CD4-positive, alpha-beta T cell (primary cell): ENCODE results near the gene DCUN1D2. TPM values are rescaled to one million over a fixed set of nuclear protein-coding genes. Genes with fewer than 3 reads are reported as not detected.
"Not testable (repeated sequence)": the region's sequence is repeated elsewhere in the genome, so short reads cannot be mapped to it uniquely, and the experiment has no call there.

Experiments used
- ATAC-seq: fragments of 200-7000 bp; cut with Tn5 transposase; one replicate; pipeline ENCODE4 v1.10.0; 2022; ENCODE audit warnings: mild to moderate bottlenecking; ENCODE audit not compliant: poor library complexity
- CTCF ChIA-PET: fragments of 350-600 bp; sonication (Branson Sonifier 250); formaldehyde crosslinking; loops from one replicate; lab custom pipeline; 2021; ENCODE audit warnings: antibody characterized with exemption, inconsistent platforms; lab: Charles Lee
- POLR2A ChIA-PET: fragments of 350-600 bp; sonication (Branson Sonifier 250); formaldehyde crosslinking; loops from one replicate; lab custom pipeline; 2021; ENCODE audit warnings: antibody characterized with exemption, inconsistent platforms; lab: Charles Lee
- DNase-seq, 14 experiments: peaks; one replicate each; pipeline ENCODE4 v3.0.0-alpha.2; 2013 to 2020; ENCODE audit warnings: mixed read lengths in 2 of 14
- H3K27ac ChIP-seq, 2 donors: one replicate each; pipeline versions ENCODE4 v1.5.1 to v1.7.0; 2013; ENCODE audit warnings: low read length in 2 of 2, low read depth in 1 of 2, mild to moderate bottlenecking in 1 of 2
- H3K27me3 ChIP-seq, 2 experiments: 1 replicate in 1 of 2; 2 replicates in 1 of 2; pipeline versions ENCODE4 v1.6.1 to v1.7.0; 2013; ENCODE audit warnings: low read length in 2 of 2, control low read depth in 1 of 2, mild to moderate bottlenecking in 1 of 2, moderate library complexity in 1 of 2; ENCODE audit not compliant: insufficient read depth in 2 of 2, control insufficient read depth in 1 of 2
- H3K36me3 ChIP-seq: one replicate; pipeline ENCODE4 v1.6.1; 2013; ENCODE audit warnings: low read length, control low read depth; ENCODE audit not compliant: insufficient read depth
- H3K4me1 ChIP-seq: one replicate; pipeline ENCODE4 v1.6.1; 2013; ENCODE audit warnings: low read length, control low read depth; ENCODE audit not compliant: insufficient read depth
- H3K4me3 ChIP-seq: one replicate; pipeline ENCODE4 v1.5.1; 2013; ENCODE audit warnings: mild to moderate bottlenecking, low read length, moderate library complexity
- H3K9me3 ChIP-seq, 2 experiments: 1 replicate in 1 of 2; 2 replicates in 1 of 2; pipeline versions ENCODE4 v1.6.1 to v1.7.0; 2013; ENCODE audit warnings: low read length in 2 of 2, mild to moderate bottlenecking in 2 of 2, control low read depth in 1 of 2, moderate library complexity in 1 of 2; ENCODE audit not compliant: control insufficient read depth in 1 of 2, insufficient read depth in 1 of 2
- H3K27ac Mint-ChIP-seq: one replicate; pipeline ENCODE4 v1.8.0; 2020; ENCODE audit warnings: mixed read lengths
- H3K27me3 Mint-ChIP-seq: one replicate; pipeline ENCODE4 v1.8.0; 2021; ENCODE audit warnings: mixed read lengths
- H3K36me3 Mint-ChIP-seq: one replicate; pipeline ENCODE4 v1.8.0; 2021; ENCODE audit warnings: low read depth, mixed read lengths
- H3K4me1 Mint-ChIP-seq: one replicate; pipeline ENCODE4 v1.8.0; 2021; ENCODE audit warnings: low read depth, mixed read lengths
- H3K4me3 Mint-ChIP-seq: one replicate; pipeline ENCODE4 v1.8.0; 2020; ENCODE audit warnings: mild to moderate bottlenecking, mixed read lengths
- H3K9me3 Mint-ChIP-seq: one replicate; pipeline ENCODE4 v1.8.0; 2020; ENCODE audit warnings: mixed read lengths
- intact Hi-C, 2 experiments: fragments of 100-400 bp; cut with DNase I in 1 of 2; cut with micrococcal nuclease in 1 of 2; formaldehyde crosslinking; loops; one replicate each; pipeline versions ENCODE4 v1.15.1 to v1.9.0; 2023 to 2025; cut with DNase I, micrococcal nuclease
- total RNA-seq, 174 experiments: library from RNA in 2 of 174; stranded (reverse) in 2 of 174; gene quantifications; one replicate each; pipeline ENCODE4 v1.2.3 and lab custom pipeline; 2021 to 2026
- TF ChIP-seq, protein P1 (sequence below): fragments of 200-600 bp; IDR thresholded peaks from one replicate; pipeline ENCODE4 v1.8.0; 2022; ENCODE audit warnings: antibody characterized with exemption, mild to moderate bottlenecking

DCUN1D2 gene
- total RNA-seq, 2 experiments from 2014 or later, result 16.2 to 18.9 TPM

DNA sequence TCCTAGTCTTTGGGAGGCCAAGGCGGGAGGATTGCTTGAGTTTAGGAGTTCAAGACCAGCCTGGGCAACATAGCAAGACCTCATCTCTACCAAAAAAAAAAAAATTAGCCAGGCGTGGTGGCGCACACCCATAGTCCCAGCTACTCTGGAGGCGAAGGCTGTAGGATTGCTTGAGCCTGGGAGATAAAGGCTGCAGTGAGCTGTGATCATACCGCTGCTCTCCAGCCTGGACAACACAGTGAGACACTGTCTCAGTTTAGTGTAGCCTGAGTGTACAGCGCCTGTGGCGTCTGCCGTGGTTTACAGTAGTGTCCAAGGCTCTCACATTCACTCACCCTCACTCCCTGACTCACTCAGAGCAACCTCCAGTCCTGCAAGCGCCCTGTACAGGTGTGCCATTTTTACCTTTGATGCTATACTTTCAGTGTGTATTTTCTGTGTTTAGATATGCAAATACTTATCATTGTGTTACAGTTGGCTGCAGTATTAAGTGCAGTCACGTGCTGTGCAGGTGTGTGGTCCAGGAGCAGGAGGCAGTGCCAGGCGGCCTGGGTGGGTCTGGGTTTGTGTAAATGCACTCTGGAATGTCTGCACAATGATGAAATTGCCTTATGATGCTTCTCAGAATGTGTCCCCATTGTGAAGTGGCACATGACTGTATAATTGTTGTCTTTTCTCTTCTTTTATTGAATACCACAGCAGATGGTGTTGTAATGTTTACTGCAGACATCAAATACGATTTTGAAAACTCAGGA lies 36.1 kb upstream of the DCUN1D2 start:
- no peak overlapping the region for H3K27ac ChIP-seq
- TF ChIP-seq, protein P1, sequence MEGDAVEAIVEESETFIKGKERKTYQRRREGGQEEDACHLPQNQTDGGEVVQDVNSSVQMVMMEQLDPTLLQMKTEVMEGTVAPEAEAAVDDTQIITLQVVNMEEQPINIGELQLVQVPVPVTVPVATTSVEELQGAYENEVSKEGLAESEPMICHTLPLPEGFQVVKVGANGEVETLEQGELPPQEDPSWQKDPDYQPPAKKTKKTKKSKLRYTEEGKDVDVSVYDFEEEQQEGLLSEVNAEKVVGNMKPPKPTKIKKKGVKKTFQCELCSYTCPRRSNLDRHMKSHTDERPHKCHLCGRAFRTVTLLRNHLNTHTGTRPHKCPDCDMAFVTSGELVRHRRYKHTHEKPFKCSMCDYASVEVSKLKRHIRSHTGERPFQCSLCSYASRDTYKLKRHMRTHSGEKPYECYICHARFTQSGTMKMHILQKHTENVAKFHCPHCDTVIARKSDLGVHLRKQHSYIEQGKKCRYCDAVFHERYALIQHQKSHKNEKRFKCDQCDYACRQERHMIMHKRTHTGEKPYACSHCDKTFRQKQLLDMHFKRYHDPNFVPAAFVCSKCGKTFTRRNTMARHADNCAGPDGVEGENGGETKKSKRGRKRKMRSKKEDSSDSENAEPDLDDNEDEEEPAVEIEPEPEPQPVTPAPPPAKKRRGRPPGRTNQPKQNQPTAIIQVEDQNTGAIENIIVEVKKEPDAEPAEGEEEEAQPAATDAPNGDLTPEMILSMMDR, result no peak
- Mint-ChIP-seq H3K4me1 (no peaks in the 10 kb centered on the region), H3K27ac (no peak overlapping the region), H3K9me3 (no peaks in the 10 kb centered on the region), H3K27me3 (no peaks in the 10 kb centered on the region), H3K36me3 (peaks cover 73% of the 10 kb centered on the region), H3K4me3 (no peak overlapping the region)
- intact Hi-C loops, result no loop called here
- H3K4me3 ChIP-seq, result no peak overlapping the region
- H3K36me3 ChIP-seq, result peaks cover 23% of the 10 kb centered on the region
- CTCF ChIA-PET, result no interaction called here
- POLR2A ChIA-PET, result no interaction called here
- ATAC-seq, result no peak
- H3K9me3 ChIP-seq, result no peaks in the 10 kb centered on the region
- no peak for DNase-seq
- no peaks in the 10 kb centered on the region for H3K4me1 ChIP-seq
- no peaks in the 10 kb centered on the region for H3K27me3 ChIP-seq

DNA sequence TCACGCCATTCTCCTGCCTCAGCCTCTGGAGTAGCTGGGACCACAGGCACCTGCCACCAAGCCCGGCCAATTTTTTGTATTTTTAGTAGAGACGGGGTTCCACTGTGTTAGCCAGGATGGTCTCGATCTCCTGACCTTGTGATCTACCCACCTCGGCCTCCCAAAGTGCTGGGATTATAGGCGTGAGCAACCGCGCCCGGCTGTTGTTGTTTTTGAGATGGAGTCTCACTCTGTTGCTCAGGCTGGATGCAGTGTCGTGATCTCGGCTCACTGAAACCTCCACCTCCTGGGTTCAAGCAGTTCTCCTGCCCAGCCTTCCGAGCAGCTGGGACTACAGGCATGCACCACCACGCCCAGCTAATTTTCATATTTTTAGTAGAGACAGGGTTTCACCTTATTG lies 31.9 kb upstream of the DCUN1D2 start:
- peaks cover 56% of the 10 kb centered on the region for H3K36me3 Mint-ChIP-seq
- H3K4me3 ChIP-seq, H3K27me3 ChIP-seq, H3K27ac Mint-ChIP-seq, ATAC-seq, H3K4me3 Mint-ChIP-seq, DNase-seq, H3K27me3 Mint-ChIP-seq, H3K9me3 ChIP-seq, CTCF ChIA-PET, POLR2A ChIA-PET, H3K4me1 ChIP-seq, H3K4me1 Mint-ChIP-seq, H3K9me3 Mint-ChIP-seq, H3K27ac ChIP-seq, intact Hi-C loops: not testable (repeated sequence)
- H3K36me3 ChIP-seq, result peaks cover 26% of the 10 kb centered on the region

DNA sequence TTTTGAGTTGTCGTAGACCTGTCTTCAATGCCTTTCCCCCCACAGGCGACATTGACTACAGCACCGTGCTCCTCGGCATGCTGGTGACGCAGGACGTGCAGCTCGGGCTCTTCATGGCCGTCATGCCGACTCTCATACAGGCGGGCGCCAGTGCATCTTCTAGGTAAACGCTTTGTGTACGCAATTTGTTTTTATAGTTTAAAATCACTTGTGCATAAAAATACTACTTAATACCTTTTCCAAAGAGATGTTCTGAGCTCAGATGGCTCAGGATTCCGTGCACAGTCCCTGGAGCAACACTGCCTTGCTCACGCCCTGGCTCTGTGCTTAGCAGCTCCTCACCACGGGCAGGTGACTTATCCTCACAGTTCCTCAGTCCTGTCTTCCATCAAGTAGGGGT lies 30.1 kb upstream of the DCUN1D2 start:
- Mint-ChIP-seq H3K4me3 (no peak overlapping the region), H3K9me3 (no peaks in the 10 kb centered on the region), H3K27me3 (no peaks in the 10 kb centered on the region), H3K4me1 (no peaks in the 10 kb centered on the region), H3K27ac (no peak overlapping the region), H3K36me3 (peaks cover 51% of the 10 kb centered on the region)
- H3K4me1 ChIP-seq, result no peaks in the 10 kb centered on the region
- intact Hi-C loops, result no loop called here
- H3K27ac ChIP-seq, result no peak overlapping the region
- H3K4me3 ChIP-seq, result no peak overlapping the region
- TF ChIP-seq, protein P1, result no peak
- H3K27me3 ChIP-seq, result no peaks in the 10 kb centered on the region
- no peaks in the 10 kb centered on the region for H3K9me3 ChIP-seq
- peaks cover 22% of the 10 kb centered on the region for H3K36me3 ChIP-seq
- DNase-seq, result no peak
- ATAC-seq, result no peak
- ChIA-PET CTCF (no interaction called here), POLR2A (no interaction called here)

DNA sequence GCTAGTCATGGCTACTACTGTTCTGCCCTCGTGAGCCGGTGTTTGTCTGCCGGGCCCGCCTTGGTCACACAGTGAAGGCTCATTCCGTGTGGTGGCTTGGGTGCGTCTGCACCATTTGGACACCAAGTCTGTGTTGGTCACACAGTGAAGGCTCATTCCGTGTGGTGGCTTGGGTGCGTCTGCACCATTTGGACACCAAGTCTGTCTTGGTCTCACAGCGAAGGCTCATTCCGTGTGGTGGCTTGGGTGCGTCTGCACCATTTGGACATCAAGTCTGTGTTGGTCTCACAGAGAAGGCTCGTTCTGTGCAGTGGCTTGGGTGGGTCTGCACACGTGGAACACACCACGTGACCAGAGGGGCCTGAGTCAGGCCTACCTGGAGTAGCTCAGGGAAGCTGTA lies 29.0 kb upstream of the DCUN1D2 start:
- Histone ChIP-seq H3K9me3 (no peaks in the 10 kb centered on the region), H3K4me1 (no peaks in the 10 kb centered on the region), H3K27ac (no peak overlapping the region), H3K27me3 (no peaks in the 10 kb centered on the region), H3K4me3 (no peak overlapping the region), H3K36me3 (peaks cover 16% of the 10 kb centered on the region)
- ChIA-PET POLR2A (no interaction called here), CTCF (no interaction called here)
- DNase-seq (no peak), ATAC-seq (no peak)
- no peaks in the 10 kb centered on the region for H3K27me3 Mint-ChIP-seq
- H3K4me1 Mint-ChIP-seq, result no peaks in the 10 kb centered on the region
- H3K9me3 Mint-ChIP-seq, result no peaks in the 10 kb centered on the region
- intact Hi-C loops, result no loop called here
- TF ChIP-seq, protein P1, result no peak
- no peak overlapping the region for H3K27ac Mint-ChIP-seq
- no peak overlapping the region for H3K4me3 Mint-ChIP-seq
- H3K36me3 Mint-ChIP-seq, result peaks cover 48% of the 10 kb centered on the region
